NB4 (cell line): ENCODE measurements around the gene SOX14.

Experiments
- DNase-seq: peaks from one replicate; pipeline ENCODE4 v3.0.0; 2010; ENCODE audit warnings: low read depth
- H3K4me3 ChIP-seq: one replicate; pipeline ENCODE4 v1.5.1; 2011; ENCODE audit warnings: mild to moderate bottlenecking, low read depth, low read length, moderate library complexity
- MYC ChIP-seq: IDR thresholded peaks from 2 replicates; pipeline ENCODE4 v1.6.1; 2011; ENCODE audit warnings: low read depth, low read length
- POLR2A ChIP-seq: IDR thresholded peaks from 2 replicates; pipeline ENCODE4 v1.6.1; 2011; ENCODE audit warnings: mild to moderate bottlenecking; ENCODE audit not compliant: insufficient read length; ENCODE audit errors: extremely low read depth
- TF ChIP-seq, protein P1 (sequence below): IDR thresholded peaks from 2 replicates; pipeline ENCODE4 v1.6.1; 2011; ENCODE audit warnings: low read depth, low read length
- TF ChIP-seq, protein P2 (sequence below): IDR thresholded peaks from one replicate; pipeline ENCODE4 v1.5.1; 2012; ENCODE audit warnings: low read depth, low read length

The SOX14 gene

DNA sequence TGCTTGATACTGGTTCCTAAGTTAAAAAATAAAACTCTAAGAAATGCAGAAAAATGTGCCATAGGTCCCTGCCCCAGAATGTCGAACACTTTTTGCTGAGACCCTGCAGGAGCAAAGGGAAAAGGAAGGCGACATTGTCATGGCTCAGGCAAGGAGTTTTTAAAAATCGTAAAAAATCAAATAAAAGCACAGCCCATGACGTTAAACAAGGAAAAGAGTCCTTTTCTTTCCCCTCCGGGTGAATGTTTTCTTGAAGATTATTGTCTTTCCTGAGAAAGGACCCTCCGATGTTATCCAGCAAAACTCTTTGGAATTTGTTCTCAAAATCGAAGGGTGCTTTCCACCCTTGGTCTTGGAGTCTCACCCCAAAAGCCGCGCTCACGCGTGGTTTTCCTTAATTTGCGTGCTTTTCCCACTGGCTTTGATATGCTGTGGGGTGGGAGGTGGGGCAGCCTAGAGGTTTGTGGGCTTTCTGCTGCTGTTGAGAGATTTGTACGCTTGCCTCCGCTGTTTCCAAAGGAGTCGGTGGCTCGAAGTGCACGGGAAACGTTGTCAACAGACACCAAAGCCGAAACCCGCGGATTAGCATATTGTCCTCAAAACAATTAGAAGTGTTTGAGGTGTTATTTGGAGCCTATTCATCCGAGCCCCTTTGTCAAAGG is 2.9 kb downstream of the SOX14 start:
- no peak overlapping the region for H3K4me3 ChIP-seq
- no peak for DNase-seq
- TF ChIP-seq, protein P1, sequence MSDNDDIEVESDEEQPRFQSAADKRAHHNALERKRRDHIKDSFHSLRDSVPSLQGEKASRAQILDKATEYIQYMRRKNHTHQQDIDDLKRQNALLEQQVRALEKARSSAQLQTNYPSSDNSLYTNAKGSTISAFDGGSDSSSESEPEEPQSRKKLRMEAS, result no peak
- TF ChIP-seq, protein P2, sequence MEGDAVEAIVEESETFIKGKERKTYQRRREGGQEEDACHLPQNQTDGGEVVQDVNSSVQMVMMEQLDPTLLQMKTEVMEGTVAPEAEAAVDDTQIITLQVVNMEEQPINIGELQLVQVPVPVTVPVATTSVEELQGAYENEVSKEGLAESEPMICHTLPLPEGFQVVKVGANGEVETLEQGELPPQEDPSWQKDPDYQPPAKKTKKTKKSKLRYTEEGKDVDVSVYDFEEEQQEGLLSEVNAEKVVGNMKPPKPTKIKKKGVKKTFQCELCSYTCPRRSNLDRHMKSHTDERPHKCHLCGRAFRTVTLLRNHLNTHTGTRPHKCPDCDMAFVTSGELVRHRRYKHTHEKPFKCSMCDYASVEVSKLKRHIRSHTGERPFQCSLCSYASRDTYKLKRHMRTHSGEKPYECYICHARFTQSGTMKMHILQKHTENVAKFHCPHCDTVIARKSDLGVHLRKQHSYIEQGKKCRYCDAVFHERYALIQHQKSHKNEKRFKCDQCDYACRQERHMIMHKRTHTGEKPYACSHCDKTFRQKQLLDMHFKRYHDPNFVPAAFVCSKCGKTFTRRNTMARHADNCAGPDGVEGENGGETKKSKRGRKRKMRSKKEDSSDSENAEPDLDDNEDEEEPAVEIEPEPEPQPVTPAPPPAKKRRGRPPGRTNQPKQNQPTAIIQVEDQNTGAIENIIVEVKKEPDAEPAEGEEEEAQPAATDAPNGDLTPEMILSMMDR, result no peak
- TF ChIP-seq MYC, result no peak
- TF ChIP-seq POLR2A, result no peak

DNA sequence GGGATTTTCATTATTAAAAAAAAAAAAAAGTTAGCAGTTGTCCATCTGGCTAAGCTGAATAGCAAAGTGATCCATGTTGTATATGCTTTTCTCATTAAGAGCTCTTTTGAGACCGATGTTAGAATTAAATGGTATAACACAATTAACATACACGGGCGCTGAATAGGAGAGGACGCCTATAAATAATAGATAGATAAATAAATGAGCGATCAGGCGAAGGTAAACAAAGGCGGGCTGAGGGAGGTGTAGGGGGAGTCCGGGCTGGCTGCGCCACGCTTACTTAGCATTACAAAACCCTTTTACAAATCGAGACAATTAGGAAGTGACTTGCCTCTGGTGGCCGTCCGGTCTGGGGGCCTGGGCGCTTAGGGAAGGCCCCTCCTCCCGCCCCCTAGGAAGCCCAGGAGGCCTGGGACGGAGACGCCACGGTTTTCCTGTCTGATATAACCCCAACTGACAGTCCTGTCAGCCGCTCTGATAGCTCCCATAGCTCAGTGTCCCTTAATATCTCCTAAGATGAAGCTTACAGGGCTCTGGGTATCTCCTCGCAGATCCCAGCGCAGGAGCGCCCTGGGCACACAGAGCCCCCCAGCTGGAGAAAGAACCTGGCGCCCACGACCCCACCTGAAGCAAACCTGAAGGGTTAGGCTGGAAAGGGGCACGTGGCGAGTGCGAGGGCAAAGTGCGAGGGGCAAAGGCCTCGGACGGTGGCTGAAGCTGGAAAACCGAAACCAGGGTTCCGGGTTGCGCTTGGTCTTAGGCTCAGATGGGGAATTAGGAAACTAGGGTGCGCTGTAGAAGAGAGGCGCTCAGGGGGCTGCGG is 3.6 kb downstream of the SOX14 start:
- no peak overlapping the region for H3K4me3 ChIP-seq
- TF ChIP-seq, protein P1, result no peak
- TF ChIP-seq POLR2A (no peak), MYC (no peak)
- TF ChIP-seq, protein P2, result no peak
- no peak for DNase-seq

DNA sequence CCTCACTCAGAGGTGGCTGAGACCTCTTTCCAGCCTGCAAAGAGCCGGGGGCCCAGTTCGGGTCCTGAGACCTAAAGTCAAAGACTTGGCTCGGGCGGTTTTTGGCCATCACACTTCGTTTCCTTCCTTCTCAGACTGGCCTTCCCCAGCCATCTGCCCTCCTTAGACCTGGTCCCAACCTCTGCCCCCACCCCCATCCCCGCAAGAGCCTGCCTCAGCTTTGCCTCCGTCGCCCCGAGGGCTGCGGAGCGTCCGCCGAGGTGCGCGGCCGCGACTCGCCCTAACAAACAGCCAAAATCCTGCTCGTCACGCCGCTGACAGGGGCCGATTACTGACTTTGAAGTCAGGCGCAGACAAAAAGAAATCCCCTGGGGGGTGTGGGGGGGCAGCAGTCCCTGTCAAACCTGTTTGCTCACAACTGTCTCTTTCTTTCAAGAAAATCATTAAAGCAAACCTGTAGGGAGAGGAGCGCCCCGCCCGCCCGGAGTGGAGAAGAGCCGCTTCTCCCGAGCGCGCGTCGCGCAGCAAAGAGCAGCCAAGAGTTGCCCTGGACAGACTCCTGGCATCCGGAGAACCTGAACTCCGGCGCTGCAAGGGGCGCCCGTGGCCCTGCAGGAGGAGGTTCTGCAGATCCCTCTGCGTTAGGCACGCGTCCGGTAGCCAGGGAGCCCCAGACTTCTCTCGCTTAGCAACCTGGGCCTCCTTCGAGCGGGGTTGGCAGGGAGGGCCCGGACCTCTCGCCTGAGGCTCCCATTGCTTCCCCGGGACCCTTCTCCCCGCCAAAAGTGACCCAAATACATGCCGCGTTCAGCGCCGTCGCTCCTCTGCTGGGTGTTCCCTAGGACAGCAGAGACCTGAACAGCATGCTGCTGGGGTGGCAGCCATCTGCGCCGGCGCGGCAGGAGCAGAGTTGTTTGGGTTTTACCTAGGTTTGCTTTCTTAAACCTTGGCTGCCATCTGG is 4.5 kb downstream of the SOX14 start:
- TF ChIP-seq MYC, result no peak
- no peak for TF ChIP-seq POLR2A
- TF ChIP-seq, protein P2, result no peak
- TF ChIP-seq, protein P1, result no peak
- DNase-seq, result no peak
- H3K4me3 ChIP-seq, result no peak overlapping the region

DNA sequence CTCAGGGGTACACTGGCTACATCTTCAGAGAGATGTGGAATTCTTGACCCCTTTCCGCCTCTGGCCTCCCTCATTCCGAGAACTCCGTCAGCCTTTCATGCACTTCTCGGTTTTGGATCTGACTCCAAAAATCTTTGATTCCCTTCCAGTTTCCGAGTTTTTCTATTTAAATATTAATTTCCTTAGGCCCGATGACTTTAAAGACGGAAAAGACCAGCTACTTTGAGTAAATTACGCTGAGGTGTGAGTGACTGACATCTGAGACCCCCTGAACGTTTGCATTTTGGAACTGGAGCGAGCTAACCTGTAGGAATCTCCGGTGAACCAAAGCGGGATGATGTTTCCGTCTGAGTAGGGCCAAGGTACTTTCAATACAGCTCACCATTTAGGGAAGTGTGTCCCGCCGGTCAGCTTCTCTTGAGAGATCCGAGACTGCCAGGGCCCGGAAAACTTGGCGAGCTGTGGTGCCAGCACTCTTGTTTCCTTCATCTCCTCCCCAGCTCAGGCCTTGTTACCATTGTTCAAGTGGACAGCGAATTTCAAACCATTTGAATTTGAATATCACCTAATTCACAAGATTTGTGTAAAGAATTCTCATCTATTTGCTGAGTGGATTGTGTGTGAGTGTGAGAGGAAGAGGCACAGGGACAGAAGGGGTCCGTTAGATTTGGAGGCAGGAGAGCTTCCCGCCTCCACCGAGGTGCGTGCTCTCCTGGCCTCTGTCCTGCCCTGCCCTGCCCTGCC is 5.4 kb downstream of the SOX14 start:
- no peak overlapping the region for H3K4me3 ChIP-seq
- TF ChIP-seq, protein P1, result no peak
- TF ChIP-seq MYC, result no peak
- no peak for TF ChIP-seq POLR2A
- TF ChIP-seq, protein P2, result no peak
- DNase-seq, result no peak
